Measurements from ENCODE around the gene GRIN2A. TPM values are rescaled to one million over a fixed set of nuclear protein-coding genes. Genes with fewer than 3 reads are reported as not detected.

The GRIN2A gene
- total and polyA plus RNA-seq, 2 donors (not counting 1 experiment from before 2014, with no cell fraction given): 0.44 TPM; not detected in 1

GRCh38 chr16:9757687-9758086 lies 424.5 kb downstream of the GRIN2A start:
- no peak for TF ChIP-seq CTCF (IDR thresholded peaks at IDR 0.05)
- no peak for TF ChIP-seq EZH2 (IDR thresholded peaks at IDR 0.05; ENCODE audit: borderline replicate concordance, insufficient read depth, low read depth, low read length, poor library complexity, severe bottlenecking)

GRCh38 chr16:9756434-9756833 lies 425.8 kb downstream of the GRIN2A start:
- ChIA-PET CTCF (no interaction called here), POLR2A (no interaction called here)
- H2AFZ ChIP-seq (ENCODE audit: insufficient read depth, low read depth, low read length, poor library complexity, severe bottlenecking): no peak overlapping the region
- H3K4me1 ChIP-seq (ENCODE audit: control insufficient read depth in 2 of 2, insufficient read depth in 2 of 2, low read length in 2 of 2): no peaks in the 10 kb centered on the region
- no peaks in the 10 kb centered on the region for H4K20me1 ChIP-seq (ENCODE audit: control insufficient read depth, insufficient read depth, low read length, poor library complexity, severe bottlenecking)
- no peak overlapping the region for H3K4me3 ChIP-seq (ENCODE audit: control extremely low read depth in 1 of 5, extremely low read depth in 1 of 5, insufficient read depth in 1 of 5, low read depth in 2 of 5, low read length in 4 of 5)
- no peak overlapping the region for H3K9ac ChIP-seq (ENCODE audit: low read length)
- ATAC-seq (ENCODE audit: low read depth): no peak
- no peaks in the 10 kb centered on the region for H3K27me3 ChIP-seq (replicated peaks in 1 of 4; ENCODE audit: control extremely low read depth in 1 of 4, control insufficient read depth in 3 of 4, insufficient read depth in 4 of 4, low read length in 3 of 4)
- H3K27me3 Mint-ChIP-seq: no peaks in the 10 kb centered on the region
- H3K79me2 ChIP-seq (ENCODE audit: control insufficient read depth, insufficient read depth, low read length): no peaks in the 10 kb centered on the region
- no peaks in the 10 kb centered on the region for H3K36me3 ChIP-seq (replicated peaks in 1 of 2; ENCODE audit: control extremely low read depth in 1 of 2, control insufficient read depth in 1 of 2, extremely low read depth in 1 of 2, insufficient read depth in 2 of 2, low read length in 1 of 2)
- no peak overlapping the region for H3K4me2 ChIP-seq (replicated peaks; ENCODE audit: low read depth, low read length, poor library complexity, severe bottlenecking)
- no peak overlapping the region for H3K4me3 Mint-ChIP-seq
- TF ChIP-seq EZH2 (IDR thresholded peaks at IDR 0.05; ENCODE audit: borderline replicate concordance, insufficient read depth, low read depth, low read length, poor library complexity, severe bottlenecking): no peak
- no peak for TF ChIP-seq CTCF (IDR thresholded peaks at IDR 0.05)
- DNase-seq: no peak
- no peaks in the 10 kb centered on the region for H3K9me3 ChIP-seq (ENCODE audit: control extremely low read depth in 1 of 3, control insufficient read depth in 2 of 3, insufficient read depth in 1 of 3, low read length in 2 of 3)
- H3K9me3 Mint-ChIP-seq (ENCODE audit: insufficient read depth): no peaks in the 10 kb centered on the region
- intact Hi-C loops (cut with micrococcal nuclease): no loop called here
- WGBS (ENCODE audit: insufficient coverage): 100% methylated on average over 1 of the region's 4 CpGs
- H3K27ac ChIP-seq (ENCODE audit: low read length in 2 of 2): no peak overlapping the region
- H3K27ac Mint-ChIP-seq: no peak overlapping the region
- H3K4me1 Mint-ChIP-seq: no peaks in the 10 kb centered on the region

More at GRCh38 chr16:9757687-9758086, 424.5 kb downstream of the GRIN2A start:
- Histone ChIP-seq H3K36me3 (replicated peaks in 1 of 2; ENCODE audit: control extremely low read depth in 1 of 2, control insufficient read depth in 1 of 2, extremely low read depth in 1 of 2, insufficient read depth in 2 of 2, low read length in 1 of 2) (no peaks in the 10 kb centered on the region), H3K4me2 (replicated peaks; ENCODE audit: low read depth, low read length, poor library complexity, severe bottlenecking) (no peak overlapping the region), H4K20me1 (ENCODE audit: control insufficient read depth, insufficient read depth, low read length, poor library complexity, severe bottlenecking) (no peaks in the 10 kb centered on the region), H3K4me1 (ENCODE audit: control insufficient read depth in 2 of 2, insufficient read depth in 2 of 2, low read length in 2 of 2) (no peaks in the 10 kb centered on the region), H3K27ac (ENCODE audit: low read length in 2 of 2) (no peak overlapping the region), H3K79me2 (ENCODE audit: control insufficient read depth, insufficient read depth, low read length) (no peaks in the 10 kb centered on the region), H3K9me3 (ENCODE audit: control extremely low read depth in 1 of 3, control insufficient read depth in 2 of 3, insufficient read depth in 1 of 3, low read length in 2 of 3) (no peaks in the 10 kb centered on the region), H2AFZ (ENCODE audit: insufficient read depth, low read depth, low read length, poor library complexity, severe bottlenecking) (no peak overlapping the region), H3K9ac (ENCODE audit: low read length) (no peak overlapping the region), H3K27me3 (replicated peaks in 1 of 4; ENCODE audit: control extremely low read depth in 1 of 4, control insufficient read depth in 3 of 4, insufficient read depth in 4 of 4, low read length in 3 of 4) (peaks cover 0 to 3% (median 0%) of the 10 kb centered on the region in 4 experiments), H3K4me3 (ENCODE audit: control extremely low read depth in 1 of 5, extremely low read depth in 1 of 5, insufficient read depth in 1 of 5, low read depth in 2 of 5, low read length in 4 of 5) (no peak overlapping the region)
- ATAC-seq (ENCODE audit: low read depth): no peak
- Mint-ChIP-seq H3K27ac (no peak overlapping the region), H3K4me3 (no peak overlapping the region), H3K27me3 (no peaks in the 10 kb centered on the region), H3K4me1 (no peaks in the 10 kb centered on the region), H3K9me3 (ENCODE audit: insufficient read depth) (no peaks in the 10 kb centered on the region)
- ChIA-PET CTCF (interaction anchor here (1.1 kb wide), 1 partner anchor 12 kb away, joined by 3 read pairs; no protein-coding TSS in a partner anchor), POLR2A (no interaction called here)
- intact Hi-C loops (cut with micrococcal nuclease): no loop called here
- DNase-seq: no peak
- WGBS (ENCODE audit: insufficient coverage): 93% methylated on average over 3 of the region's 4 CpGs
